Liver (tissue), 3 donors: ENCODE data around the gene RPP25L.

ENCODE experiments used
- ATF3 ChIP-seq: IDR thresholded peaks from 2 replicates; pipeline ENCODE4 v1.6.1; 2016; ENCODE audit warnings: antibody characterized with exemption
- CTCF ChIP-seq: fragments of 150-350 bp; IDR thresholded peaks from 2 replicates; pipeline ENCODE4 v1.5.1; 2017; ENCODE audit warnings: improper control_type of control experiment, low read depth, low read length; ENCODE audit not compliant: missing input control
- EGR1 ChIP-seq, 2 donors: IDR thresholded peaks; 2 replicates each; pipeline ENCODE4 v1.6.1; 2016 to 2018; ENCODE audit warnings: antibody characterized with exemption in 2 of 2, low read depth in 2 of 2
- GABPA ChIP-seq, 2 donors: IDR thresholded peaks in 1 of 2; conservative IDR thresholded peaks in 1 of 2; 2 replicates each; pipeline ENCODE4 v1.6.1; 2016; ENCODE audit warnings: antibody characterized with exemption in 2 of 2, mild to moderate bottlenecking in 1 of 2, moderate library complexity in 1 of 2
- JUND ChIP-seq, 2 donors: IDR thresholded peaks; 2 replicates each; pipeline ENCODE4 v1.6.1; 2016; ENCODE audit warnings: antibody characterized with exemption in 2 of 2
- RAD21 ChIP-seq, 2 donors: IDR thresholded peaks; 2 replicates each; pipeline ENCODE4 v1.6.1; 2016; ENCODE audit warnings: antibody characterized with exemption in 2 of 2, mild to moderate bottlenecking in 2 of 2
- REST ChIP-seq: IDR thresholded peaks from 2 replicates; pipeline ENCODE4 v1.6.1; 2016; ENCODE audit warnings: antibody characterized with exemption, mild to moderate bottlenecking
- RXRA ChIP-seq, 2 donors: IDR thresholded peaks; 2 replicates each; pipeline ENCODE4 v1.6.1; 2017 to 2018; ENCODE audit warnings: antibody characterized with exemption in 2 of 2, mild to moderate bottlenecking in 1 of 2
- SP1 ChIP-seq: IDR thresholded peaks from 2 replicates; pipeline ENCODE4 v1.6.1; 2018; ENCODE audit warnings: antibody characterized with exemption, mild to moderate bottlenecking
- TAF1 ChIP-seq: conservative IDR thresholded peaks from 2 replicates; pipeline ENCODE4 v1.6.1; 2016; ENCODE audit warnings: antibody characterized with exemption, mild to moderate bottlenecking
- ZBTB33 ChIP-seq: IDR thresholded peaks from 2 replicates; pipeline ENCODE4 v1.6.1; 2016; ENCODE audit warnings: antibody characterized with exemption
- donor health status: healthy.
- donor health status: healthy.

- no peak for TF ChIP-seq CTCF
- TF ChIP-seq TAF1: no peak
- no peak for TF ChIP-seq EGR1 (IDR thresholded peaks at IDR 0.05; ENCODE audit: low read depth in 2 of 2)
- no peak for TF ChIP-seq RAD21 (IDR thresholded peaks at IDR 0.05)
- no peak for TF ChIP-seq GABPA (IDR thresholded peaks at IDR 0.05 in 1 of 2, conservative IDR thresholded peaks at IDR 0.05 in 1 of 2)
- TF ChIP-seq ZBTB33: no peak
- TF ChIP-seq SP1: no peak
- TF ChIP-seq REST: no peak
- TF ChIP-seq ATF3: no peak
- TF ChIP-seq JUND (IDR thresholded peaks at IDR 0.05): no peak
- TF ChIP-seq RXRA (IDR thresholded peaks at IDR 0.05): no peak
Observed at GRCh38 chr9:34636791-34637355, 25.0 kb upstream of the RPP25L start.
